Left lung (tissue), 10 donors: Measurements from ENCODE around the gene C9orf50. TPM values are rescaled to one million over a fixed set of nuclear protein-coding genes. Genes with fewer than 3 reads are reported as not detected.

Experiments
- ATAC-seq: fragments of 200-7000 bp; cut with Tn5 transposase; one replicate; pipeline ENCODE4 v1.9.1; 2020; ENCODE audit warnings: moderate library complexity
- DNase-seq, 4 donors: peaks; one replicate each; pipeline ENCODE4 v3.0.0-alpha.2; 2013 to 2020
- H3K27ac ChIP-seq, 2 donors: fragments of 200-600 bp; sonication (generic) in 1 of 2; one replicate each; pipeline versions ENCODE4 v1.5.0 to v1.8.0; 2020 to 2021
- H3K27me3 ChIP-seq, 2 donors: fragments of 200-600 bp; sonication (generic) in 1 of 2; one replicate each; pipeline versions ENCODE4 v1.5.0 to v1.8.0; 2020 to 2021
- H3K36me3 ChIP-seq, 2 donors: fragments of 200-600 bp; sonication (generic) in 1 of 2; one replicate each; pipeline versions ENCODE4 v1.5.0 to v1.8.0; 2020 to 2021
- H3K4me1 ChIP-seq, 2 donors: fragments of 200-600 bp; one replicate each; pipeline ENCODE4 v1.8.0; 2021
- H3K4me3 ChIP-seq, 2 donors: fragments of 200-600 bp; sonication (generic) in 1 of 2; one replicate each; pipeline versions ENCODE4 v1.5.0 to v1.8.0; 2020 to 2021; ENCODE audit warnings: mild to moderate bottlenecking in 1 of 2
- H3K9me3 ChIP-seq, 2 donors: fragments of 200-600 bp; sonication (generic) in 1 of 2; one replicate each; pipeline versions ENCODE4 v1.5.0 to v1.8.0; 2020 to 2021
- intact Hi-C, 2 donors: fragments of 100-400 bp; cut with DNase I; formaldehyde crosslinking; loops; one replicate each; pipeline versions ENCODE4 v1.11.2 to v1.14.2; 2022
- polyA plus RNA-seq, 6 donors: library from polyadenylated mRNA; unstranded; fragments of 120-200 nt; gene quantifications; one replicate each; pipeline ENCODE4 v1.2.1, GENCODE V29; 2013; ENCODE audit not compliant: insufficient read length in 6 of 6
- total RNA-seq, 2 donors: library from RNA; stranded (reverse); fragmentation: NEBNext Ultra II Directional; extraction: Animal tissue kit (Norgen Biotek cat#: 25700); gene quantifications; one replicate each; pipeline ENCODE4 v1.2.1, GENCODE V29; 2021
- TF ChIP-seq, protein P1 (sequence below), 2 donors: fragments of 200-600 bp; sonication (generic) in 1 of 2; IDR thresholded peaks; one replicate each; pipeline versions ENCODE4 v1.5.0 to v1.8.0; 2021; ENCODE audit warnings: antibody characterized with exemption in 2 of 2
- donor health status: DM: no; HTN: yes; CAD: no.
- donor health status: DM: no; HTN: no; CAD: no.

C9orf50 gene
- total and polyA plus RNA-seq, 8 donors = 0.18 to 0.51 (median 0.44) TPM; not detected in 2

GRCh38 chr9:129568560-129569501, 52.1 kb downstream of the C9orf50 start:
- Histone ChIP-seq H3K27ac (peak overlapping the region; percentile 28 to 77), H3K4me3 (peak overlapping the region; percentile 37 to 43), H3K4me1 (peaks cover 6 to 38% of the 10 kb centered on the region in 2 donors), H3K36me3 (no peaks in the 10 kb centered on the region), H3K9me3 (no peaks in the 10 kb centered on the region), H3K27me3 (peaks cover 0 to 29% of the 10 kb centered on the region in 2 donors)
- peak; percentile 39 for ATAC-seq
- TF ChIP-seq, protein P1, sequence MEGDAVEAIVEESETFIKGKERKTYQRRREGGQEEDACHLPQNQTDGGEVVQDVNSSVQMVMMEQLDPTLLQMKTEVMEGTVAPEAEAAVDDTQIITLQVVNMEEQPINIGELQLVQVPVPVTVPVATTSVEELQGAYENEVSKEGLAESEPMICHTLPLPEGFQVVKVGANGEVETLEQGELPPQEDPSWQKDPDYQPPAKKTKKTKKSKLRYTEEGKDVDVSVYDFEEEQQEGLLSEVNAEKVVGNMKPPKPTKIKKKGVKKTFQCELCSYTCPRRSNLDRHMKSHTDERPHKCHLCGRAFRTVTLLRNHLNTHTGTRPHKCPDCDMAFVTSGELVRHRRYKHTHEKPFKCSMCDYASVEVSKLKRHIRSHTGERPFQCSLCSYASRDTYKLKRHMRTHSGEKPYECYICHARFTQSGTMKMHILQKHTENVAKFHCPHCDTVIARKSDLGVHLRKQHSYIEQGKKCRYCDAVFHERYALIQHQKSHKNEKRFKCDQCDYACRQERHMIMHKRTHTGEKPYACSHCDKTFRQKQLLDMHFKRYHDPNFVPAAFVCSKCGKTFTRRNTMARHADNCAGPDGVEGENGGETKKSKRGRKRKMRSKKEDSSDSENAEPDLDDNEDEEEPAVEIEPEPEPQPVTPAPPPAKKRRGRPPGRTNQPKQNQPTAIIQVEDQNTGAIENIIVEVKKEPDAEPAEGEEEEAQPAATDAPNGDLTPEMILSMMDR (IDR thresholded peaks at IDR 0.05) = no peak
- intact Hi-C loops = no loop called here
- peak in 3 of 4 donors; percentile 66 to 82 (median 77) for DNase-seq

GRCh38 chr9:129567842-129568559, 52.9 kb downstream of the C9orf50 start:
- Histone ChIP-seq H3K4me3 (peak overlapping the region; percentile 37 to 43), H3K27me3 (peaks cover 0 to 29% of the 10 kb centered on the region in 2 donors), H3K27ac (peak overlapping the region; percentile 23 to 77), H3K4me1 (peaks cover 6 to 38% of the 10 kb centered on the region in 2 donors), H3K9me3 (no peaks in the 10 kb centered on the region), H3K36me3 (no peaks in the 10 kb centered on the region)
- TF ChIP-seq, protein P1 (IDR thresholded peaks at IDR 0.05) = no peak
- ATAC-seq (peak; percentile 77), DNase-seq (peak in 1 of 4 donors; percentile 70)
- intact Hi-C loops = no loop called here

DNA sequence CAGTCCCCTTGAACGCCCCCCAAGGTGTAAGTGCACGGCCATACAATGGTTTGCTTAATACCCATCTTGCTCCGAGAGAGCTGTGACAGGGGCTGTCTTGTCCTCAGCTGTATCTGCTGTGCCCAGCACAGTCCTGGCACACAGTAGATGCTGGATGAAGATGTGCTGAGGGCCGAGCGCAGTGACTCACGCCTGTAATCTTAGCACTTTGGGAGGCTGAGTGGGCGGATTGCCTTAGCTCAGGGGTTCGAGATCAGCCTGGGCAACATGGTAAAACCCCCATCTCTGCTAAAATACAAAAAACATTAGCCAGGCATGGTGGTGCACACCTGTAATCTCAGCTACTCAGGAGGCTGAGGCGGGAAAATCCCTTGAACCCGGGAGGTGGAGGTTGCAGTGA, 53.6 kb downstream of the C9orf50 start:
- Histone ChIP-seq H3K9me3 (no peaks in the 10 kb centered on the region), H3K27me3 (peaks cover 0 to 29% of the 10 kb centered on the region in 2 donors), H3K4me1 (peaks cover 6 to 38% of the 10 kb centered on the region in 2 donors), H3K36me3 (no peaks in the 10 kb centered on the region), H3K4me3 (no peak overlapping the region), H3K27ac (peak overlapping the region in 1 of 2 donors; percentile 23)
- no peak for DNase-seq
- intact Hi-C loops = no loop called here
- TF ChIP-seq, protein P1 (IDR thresholded peaks at IDR 0.05) = no peak
- no peak for ATAC-seq

DNA sequence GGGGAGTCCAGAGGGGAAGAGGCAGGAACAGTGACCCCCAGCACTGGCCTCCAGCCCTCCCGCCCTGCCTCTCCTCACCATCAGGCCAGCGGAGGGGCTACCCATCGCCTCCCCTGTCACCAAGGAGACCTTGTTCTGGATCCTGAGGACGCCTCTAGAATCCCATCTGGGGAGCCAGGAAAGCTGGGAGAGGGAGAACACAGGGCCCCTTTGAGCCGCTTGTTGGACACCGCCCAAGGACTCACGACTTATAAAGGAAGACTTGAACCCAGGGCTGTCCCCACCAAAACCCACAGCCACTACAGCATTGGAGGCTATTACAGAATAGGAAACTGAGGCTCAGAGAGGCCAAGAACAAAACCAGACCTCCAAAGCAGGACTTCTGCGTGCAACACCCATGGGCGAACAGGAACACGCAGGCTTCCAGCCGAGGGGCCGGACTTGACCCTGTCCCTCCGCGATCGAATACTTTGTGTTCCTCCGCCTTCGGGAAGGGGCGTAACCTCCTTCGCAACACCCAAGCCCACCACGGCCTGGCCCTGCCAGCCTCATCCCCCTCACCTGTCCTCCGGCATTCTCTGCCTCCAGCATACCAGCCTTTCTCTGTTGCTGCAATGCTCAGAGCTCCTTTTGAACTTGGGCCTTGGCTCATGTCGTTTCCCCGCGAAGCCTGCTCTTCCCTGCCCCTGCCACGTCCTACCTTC, 54.2 kb downstream of the C9orf50 start:
- no peak overlapping the region for H3K27ac ChIP-seq
- peaks cover 0 to 29% of the 10 kb centered on the region in 2 donors for H3K27me3 ChIP-seq
- ATAC-seq = no peak
- no peak for DNase-seq
- H3K9me3 ChIP-seq = no peaks in the 10 kb centered on the region
- H3K36me3 ChIP-seq = no peaks in the 10 kb centered on the region
- H3K4me1 ChIP-seq = peaks cover 6 to 41% of the 10 kb centered on the region in 2 donors
- TF ChIP-seq, protein P1 (IDR thresholded peaks at IDR 0.05) = no peak
- intact Hi-C loops = no loop called here
- H3K4me3 ChIP-seq = no peak overlapping the region
